ENCODE measurements around the gene SRPRA.

DNA sequence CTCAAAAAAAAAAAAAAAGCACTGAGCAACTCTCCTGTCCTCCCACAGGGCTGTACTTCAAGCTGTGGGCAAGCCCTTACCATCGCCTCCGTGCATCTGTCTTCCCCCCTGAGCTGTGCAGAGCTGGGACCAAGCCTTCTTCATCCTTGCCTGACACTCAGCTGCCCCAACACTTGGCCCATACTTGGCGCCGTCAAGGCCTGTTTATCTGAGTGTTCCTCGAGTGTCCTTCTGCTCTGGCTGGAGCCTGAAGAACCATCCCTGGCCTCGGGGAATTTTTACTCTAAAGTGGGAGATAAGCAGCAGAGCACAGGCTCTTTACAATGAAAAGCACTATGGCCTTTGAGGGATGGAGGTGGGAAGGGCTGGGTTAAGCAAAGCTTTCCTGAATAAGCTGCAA lies 12.6 kb upstream of the SRPRA start:
- TF ChIP-seq, protein P1, sequence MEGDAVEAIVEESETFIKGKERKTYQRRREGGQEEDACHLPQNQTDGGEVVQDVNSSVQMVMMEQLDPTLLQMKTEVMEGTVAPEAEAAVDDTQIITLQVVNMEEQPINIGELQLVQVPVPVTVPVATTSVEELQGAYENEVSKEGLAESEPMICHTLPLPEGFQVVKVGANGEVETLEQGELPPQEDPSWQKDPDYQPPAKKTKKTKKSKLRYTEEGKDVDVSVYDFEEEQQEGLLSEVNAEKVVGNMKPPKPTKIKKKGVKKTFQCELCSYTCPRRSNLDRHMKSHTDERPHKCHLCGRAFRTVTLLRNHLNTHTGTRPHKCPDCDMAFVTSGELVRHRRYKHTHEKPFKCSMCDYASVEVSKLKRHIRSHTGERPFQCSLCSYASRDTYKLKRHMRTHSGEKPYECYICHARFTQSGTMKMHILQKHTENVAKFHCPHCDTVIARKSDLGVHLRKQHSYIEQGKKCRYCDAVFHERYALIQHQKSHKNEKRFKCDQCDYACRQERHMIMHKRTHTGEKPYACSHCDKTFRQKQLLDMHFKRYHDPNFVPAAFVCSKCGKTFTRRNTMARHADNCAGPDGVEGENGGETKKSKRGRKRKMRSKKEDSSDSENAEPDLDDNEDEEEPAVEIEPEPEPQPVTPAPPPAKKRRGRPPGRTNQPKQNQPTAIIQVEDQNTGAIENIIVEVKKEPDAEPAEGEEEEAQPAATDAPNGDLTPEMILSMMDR (IDR thresholded peaks at IDR 0.05; ENCODE audit: low read depth, low read length, missing input control), result no peak
- TF ChIP-seq GABPA (IDR thresholded peaks at IDR 0.05 in 1 of 2, conservative IDR thresholded peaks at IDR 0.05 in 1 of 2), result no peak
- TF ChIP-seq, protein P2, sequence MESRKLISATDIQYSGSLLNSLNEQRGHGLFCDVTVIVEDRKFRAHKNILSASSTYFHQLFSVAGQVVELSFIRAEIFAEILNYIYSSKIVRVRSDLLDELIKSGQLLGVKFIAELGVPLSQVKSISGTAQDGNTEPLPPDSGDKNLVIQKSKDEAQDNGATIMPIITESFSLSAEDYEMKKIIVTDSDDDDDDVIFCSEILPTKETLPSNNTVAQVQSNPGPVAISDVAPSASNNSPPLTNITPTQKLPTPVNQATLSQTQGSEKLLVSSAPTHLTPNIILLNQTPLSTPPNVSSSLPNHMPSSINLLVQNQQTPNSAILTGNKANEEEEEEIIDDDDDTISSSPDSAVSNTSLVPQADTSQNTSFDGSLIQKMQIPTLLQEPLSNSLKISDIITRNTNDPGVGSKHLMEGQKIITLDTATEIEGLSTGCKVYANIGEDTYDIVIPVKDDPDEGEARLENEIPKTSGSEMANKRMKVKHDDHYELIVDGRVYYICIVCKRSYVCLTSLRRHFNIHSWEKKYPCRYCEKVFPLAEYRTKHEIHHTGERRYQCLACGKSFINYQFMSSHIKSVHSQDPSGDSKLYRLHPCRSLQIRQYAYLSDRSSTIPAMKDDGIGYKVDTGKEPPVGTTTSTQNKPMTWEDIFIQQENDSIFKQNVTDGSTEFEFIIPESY (IDR thresholded peaks at IDR 0.05), result no peak
- TF ChIP-seq SP1 (IDR thresholded peaks at IDR 0.05), result no peak
- TF ChIP-seq NR2F2 (IDR thresholded peaks at IDR 0.05), result no peak
- TF ChIP-seq, protein P3, sequence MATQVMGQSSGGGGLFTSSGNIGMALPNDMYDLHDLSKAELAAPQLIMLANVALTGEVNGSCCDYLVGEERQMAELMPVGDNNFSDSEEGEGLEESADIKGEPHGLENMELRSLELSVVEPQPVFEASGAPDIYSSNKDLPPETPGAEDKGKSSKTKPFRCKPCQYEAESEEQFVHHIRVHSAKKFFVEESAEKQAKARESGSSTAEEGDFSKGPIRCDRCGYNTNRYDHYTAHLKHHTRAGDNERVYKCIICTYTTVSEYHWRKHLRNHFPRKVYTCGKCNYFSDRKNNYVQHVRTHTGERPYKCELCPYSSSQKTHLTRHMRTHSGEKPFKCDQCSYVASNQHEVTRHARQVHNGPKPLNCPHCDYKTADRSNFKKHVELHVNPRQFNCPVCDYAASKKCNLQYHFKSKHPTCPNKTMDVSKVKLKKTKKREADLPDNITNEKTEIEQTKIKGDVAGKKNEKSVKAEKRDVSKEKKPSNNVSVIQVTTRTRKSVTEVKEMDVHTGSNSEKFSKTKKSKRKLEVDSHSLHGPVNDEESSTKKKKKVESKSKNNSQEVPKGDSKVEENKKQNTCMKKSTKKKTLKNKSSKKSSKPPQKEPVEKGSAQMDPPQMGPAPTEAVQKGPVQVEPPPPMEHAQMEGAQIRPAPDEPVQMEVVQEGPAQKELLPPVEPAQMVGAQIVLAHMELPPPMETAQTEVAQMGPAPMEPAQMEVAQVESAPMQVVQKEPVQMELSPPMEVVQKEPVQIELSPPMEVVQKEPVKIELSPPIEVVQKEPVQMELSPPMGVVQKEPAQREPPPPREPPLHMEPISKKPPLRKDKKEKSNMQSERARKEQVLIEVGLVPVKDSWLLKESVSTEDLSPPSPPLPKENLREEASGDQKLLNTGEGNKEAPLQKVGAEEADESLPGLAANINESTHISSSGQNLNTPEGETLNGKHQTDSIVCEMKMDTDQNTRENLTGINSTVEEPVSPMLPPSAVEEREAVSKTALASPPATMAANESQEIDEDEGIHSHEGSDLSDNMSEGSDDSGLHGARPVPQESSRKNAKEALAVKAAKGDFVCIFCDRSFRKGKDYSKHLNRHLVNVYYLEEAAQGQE (IDR thresholded peaks at IDR 0.05), result no peak
- TF ChIP-seq HNF4G (IDR thresholded peaks at IDR 0.05), result no peak
- TF ChIP-seq JUND (IDR thresholded peaks at IDR 0.05), result no peak
- no peak for TF ChIP-seq FOXA1 (IDR thresholded peaks at IDR 0.05)
- no peak for TF ChIP-seq YY1 (IDR thresholded peaks at IDR 0.05)
- no peak for TF ChIP-seq RXRA (IDR thresholded peaks at IDR 0.05)

All from liver (tissue), 3 donors.